SK-N-SH treated with all-trans-retinoic acid at 6 μM for 48 hours (cell line): ENCODE results near the gene NFAT5.

Source experiments
- ATAC-seq: fragments of 200-7000 bp; cut with Tn5 transposase; 3 replicates; pipeline ENCODE4 v1.9.1; 2020; ENCODE audit warnings: mild to moderate bottlenecking, moderate library complexity
- ARNTL ChIP-seq: fragments of 450-650 bp; formaldehyde crosslinking; IDR thresholded peaks from 2 replicates; pipeline ENCODE4 v1.5.0; 2020; ENCODE audit warnings: low read depth, mild to moderate bottlenecking, moderate library complexity, borderline replicate concordance
- BACH2 ChIP-seq: fragments of 250-450 bp; sonication (Bioruptor Pico); IDR thresholded peaks from 2 replicates; pipeline ENCODE4 v1.9.0; 2021; ENCODE audit warnings: mild to moderate bottlenecking, borderline replicate concordance
- CSDC2 ChIP-seq: fragments of 250-450 bp; sonication (Bioruptor Pico); IDR thresholded peaks from 2 replicates; pipeline ENCODE4 v1.5.0; 2020; ENCODE audit warnings: mild to moderate bottlenecking, moderate library complexity
- CSRNP3 ChIP-seq: fragments of 250-450 bp; sonication (Bioruptor Pico); IDR thresholded peaks from 2 replicates; pipeline ENCODE4 v1.5.1; 2021; ENCODE audit warnings: mild to moderate bottlenecking, moderate library complexity
- ESRRG ChIP-seq: fragments of 250-450 bp; sonication (Bioruptor Pico); IDR thresholded peaks from 2 replicates; pipeline ENCODE4 v1.6.1; 2021; ENCODE audit warnings: mild to moderate bottlenecking
- GLIS3 ChIP-seq: fragments of 250-450 bp; sonication (Bioruptor Pico); IDR thresholded peaks from 2 replicates; pipeline ENCODE4 v1.5.0; 2020; ENCODE audit warnings: mild to moderate bottlenecking, moderate library complexity
- ISL1 ChIP-seq: fragments of 250-450 bp; sonication (Bioruptor Pico); IDR thresholded peaks from 2 replicates; pipeline ENCODE4 v2.1.2; 2022; ENCODE audit warnings: mild to moderate bottlenecking, moderate library complexity
- PATZ1 ChIP-seq: fragments of 250-450 bp; sonication (Bioruptor Pico); IDR thresholded peaks from 2 replicates; pipeline ENCODE4 v1.8.0; 2020; ENCODE audit warnings: mild to moderate bottlenecking, moderate library complexity, borderline replicate concordance
- POU6F1 ChIP-seq: fragments of 250-450 bp; sonication (Bioruptor Pico); IDR thresholded peaks from 2 replicates; pipeline ENCODE4 v1.8.0; 2021; ENCODE audit warnings: low read depth, mild to moderate bottlenecking, moderate library complexity, borderline replicate concordance
- RARB ChIP-seq: fragments of 250-450 bp; sonication (Bioruptor Pico); IDR thresholded peaks from 2 replicates; pipeline ENCODE4 v1.8.0; 2021; ENCODE audit warnings: mild to moderate bottlenecking, moderate library complexity
- SNAI2 ChIP-seq: fragments of 250-450 bp; sonication (Bioruptor Pico); IDR thresholded peaks from 2 replicates; pipeline ENCODE4 v1.5.0; 2020; ENCODE audit warnings: mild to moderate bottlenecking, moderate library complexity
- TCF4 ChIP-seq: fragments of 250-450 bp; sonication (Bioruptor Pico); IDR thresholded peaks from 2 replicates; pipeline ENCODE4 v1.8.0; 2021; ENCODE audit warnings: mild to moderate bottlenecking, moderate library complexity, borderline replicate concordance
- TOX ChIP-seq: fragments of 250-450 bp; sonication (Bioruptor Pico); IDR thresholded peaks from 2 replicates; pipeline ENCODE4 v1.8.0; 2021; ENCODE audit warnings: mild to moderate bottlenecking, moderate library complexity, borderline replicate concordance
- TSHZ2 ChIP-seq: fragments of 250-450 bp; sonication (Bioruptor Pico); IDR thresholded peaks from 2 replicates; pipeline ENCODE4 v1.5.0; 2020; ENCODE audit warnings: mild to moderate bottlenecking, moderate library complexity
- ZC3H10 ChIP-seq: fragments of 250-450 bp; sonication (Bioruptor Pico); IDR thresholded peaks from 2 replicates; pipeline ENCODE4 v1.5.1; 2021; ENCODE audit warnings: mild to moderate bottlenecking, moderate library complexity
- ZFP3 ChIP-seq: fragments of 250-450 bp; sonication (Bioruptor Pico); IDR thresholded peaks from 2 replicates; pipeline ENCODE4 v1.5.0; 2020; ENCODE audit warnings: mild to moderate bottlenecking, moderate library complexity
- ZFP30 ChIP-seq: fragments of 450-650 bp; formaldehyde crosslinking; IDR thresholded peaks from 2 replicates; pipeline ENCODE4 v1.5.0; 2022; ENCODE audit warnings: mild to moderate bottlenecking, moderate library complexity
- ZNF70 ChIP-seq: fragments of 450-650 bp; formaldehyde crosslinking; IDR thresholded peaks from 2 replicates; pipeline ENCODE4 v1.5.0; 2020; ENCODE audit warnings: mild to moderate bottlenecking, moderate library complexity
- ZNF8 ChIP-seq: fragments of 450-650 bp; formaldehyde crosslinking; IDR thresholded peaks from 2 replicates; pipeline ENCODE4 v1.5.0; 2020; ENCODE audit warnings: mild to moderate bottlenecking, moderate library complexity
- TF ChIP-seq, protein P1 (sequence below): fragments of 250-450 bp; sonication (Bioruptor Pico); IDR thresholded peaks from 2 replicates; pipeline ENCODE4 v1.5.1; 2020; ENCODE audit warnings: low read depth, mild to moderate bottlenecking, moderate library complexity

NFAT5 gene

DNA sequence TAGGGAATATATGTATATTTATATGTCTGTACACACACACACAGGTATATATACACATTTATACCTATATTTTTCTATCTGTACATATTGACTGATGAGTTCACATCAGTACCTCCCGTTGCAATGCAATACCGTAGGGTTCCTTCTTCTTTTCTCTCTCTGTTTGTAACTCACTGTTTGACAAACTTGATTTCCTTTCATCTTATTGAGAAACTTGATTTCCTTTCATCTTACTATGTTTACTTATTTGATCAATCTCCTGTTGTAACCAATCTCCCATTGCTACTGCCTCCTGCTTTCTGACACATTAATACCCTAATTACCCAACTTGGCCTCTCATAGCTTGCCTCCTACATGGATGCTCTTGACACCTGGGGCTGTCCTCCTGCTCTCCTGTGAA, 49.8 kb downstream of the NFAT5 start:
- TF ChIP-seq GLIS3 (CRISPR knock-in tag) (no peak), TCF4 (CRISPR knock-in tag) (no peak), ZNF8 (CRISPR knock-in tag) (no peak), ARNTL (CRISPR knock-in tag) (no peak), RARB (CRISPR knock-in tag) (no peak), CSDC2 (CRISPR knock-in tag) (no peak), CSRNP3 (CRISPR knock-in tag) (no peak), BACH2 (no peak), ZNF70 (no peak), TOX (no peak), SNAI2 (CRISPR knock-in tag) (no peak), ZFP30 (CRISPR knock-in tag) (no peak), ISL1 (no peak), ZFP3 (CRISPR knock-in tag) (no peak), ESRRG (CRISPR knock-in tag) (no peak), TSHZ2 (CRISPR knock-in tag) (no peak), ZC3H10 (CRISPR knock-in tag) (no peak), POU6F1 (CRISPR knock-in tag) (no peak)
- TF ChIP-seq, protein P1, sequence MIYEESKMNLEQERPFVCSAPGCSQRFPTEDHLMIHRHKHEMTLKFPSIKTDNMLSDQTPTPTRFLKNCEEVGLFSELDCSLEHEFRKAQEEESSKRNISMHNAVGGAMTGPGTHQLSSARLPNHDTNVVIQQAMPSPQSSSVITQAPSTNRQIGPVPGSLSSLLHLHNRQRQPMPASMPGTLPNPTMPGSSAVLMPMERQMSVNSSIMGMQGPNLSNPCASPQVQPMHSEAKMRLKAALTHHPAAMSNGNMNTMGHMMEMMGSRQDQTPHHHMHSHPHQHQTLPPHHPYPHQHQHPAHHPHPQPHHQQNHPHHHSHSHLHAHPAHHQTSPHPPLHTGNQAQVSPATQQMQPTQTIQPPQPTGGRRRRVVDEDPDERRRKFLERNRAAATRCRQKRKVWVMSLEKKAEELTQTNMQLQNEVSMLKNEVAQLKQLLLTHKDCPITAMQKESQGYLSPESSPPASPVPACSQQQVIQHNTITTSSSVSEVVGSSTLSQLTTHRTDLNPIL (CRISPR knock-in tag), result no peak
- TF ChIP-seq, all 23 proteins: peak for 0
- no peak for ATAC-seq

DNA sequence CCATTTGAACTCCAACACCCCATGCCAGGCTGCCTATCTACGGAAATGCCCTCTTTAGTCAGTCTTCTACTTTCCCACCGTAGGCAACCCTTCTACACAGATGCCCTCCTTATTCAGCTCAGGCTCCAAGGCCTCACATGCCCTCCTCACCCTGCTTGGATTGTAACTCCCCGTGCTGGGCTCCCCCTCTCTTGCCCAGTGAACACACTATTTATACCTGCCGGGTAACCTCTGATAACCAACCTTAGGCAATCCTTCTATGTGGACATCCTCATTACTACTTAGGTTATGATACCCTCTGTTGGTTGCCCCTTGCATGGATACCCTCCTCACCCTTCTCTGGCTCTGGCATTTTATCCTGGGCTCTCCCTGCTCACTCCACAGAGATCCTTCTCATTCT, 50.3 kb downstream of the NFAT5 start:
- no peak for ATAC-seq

More for the DNA sequence above, 50.3 kb downstream of the NFAT5 start:
- TF ChIP-seq CSDC2 (CRISPR knock-in tag), result no peak
- no peak for TF ChIP-seq SNAI2 (CRISPR knock-in tag)
- TF ChIP-seq ZNF8 (CRISPR knock-in tag), result no peak
- TF ChIP-seq TOX, result no peak
- TF ChIP-seq TCF4 (CRISPR knock-in tag), result no peak
- TF ChIP-seq PATZ1 (CRISPR knock-in tag), result no peak
- TF ChIP-seq ZFP3 (CRISPR knock-in tag), result no peak
- no peak for TF ChIP-seq ARNTL (CRISPR knock-in tag)
- no peak for TF ChIP-seq CSRNP3 (CRISPR knock-in tag)
